Measurements from ENCODE around the gene ACSS2.

- TF ChIP-seq CTCF (IDR thresholded peaks at IDR 0.05) (no peak), EZH2 (IDR thresholded peaks at IDR 0.05; ENCODE audit: borderline replicate concordance, insufficient read depth, low read depth, low read length, poor library complexity, severe bottlenecking) (no peak)
Observed at GRCh38 chr20:34915749-34916455, 39.5 kb downstream of the ACSS2 start.

Data from B cell (primary cell).